GM10266 (cell line): ENCODE data around the gene NET1.

ENCODE experiments used
- DNase-seq: peaks from one replicate; pipeline ENCODE4 v3.0.0; 2012; ENCODE audit errors: extremely low spot score
- TF ChIP-seq, protein P1 (sequence below): IDR thresholded peaks from 2 replicates; pipeline ENCODE4 v1.5.1; 2012; ENCODE audit warnings: mild to moderate bottlenecking, low read depth; ENCODE audit not compliant: control insufficient read depth, insufficient read depth; ENCODE audit errors: missing control alignments

The NET1 gene

DNA sequence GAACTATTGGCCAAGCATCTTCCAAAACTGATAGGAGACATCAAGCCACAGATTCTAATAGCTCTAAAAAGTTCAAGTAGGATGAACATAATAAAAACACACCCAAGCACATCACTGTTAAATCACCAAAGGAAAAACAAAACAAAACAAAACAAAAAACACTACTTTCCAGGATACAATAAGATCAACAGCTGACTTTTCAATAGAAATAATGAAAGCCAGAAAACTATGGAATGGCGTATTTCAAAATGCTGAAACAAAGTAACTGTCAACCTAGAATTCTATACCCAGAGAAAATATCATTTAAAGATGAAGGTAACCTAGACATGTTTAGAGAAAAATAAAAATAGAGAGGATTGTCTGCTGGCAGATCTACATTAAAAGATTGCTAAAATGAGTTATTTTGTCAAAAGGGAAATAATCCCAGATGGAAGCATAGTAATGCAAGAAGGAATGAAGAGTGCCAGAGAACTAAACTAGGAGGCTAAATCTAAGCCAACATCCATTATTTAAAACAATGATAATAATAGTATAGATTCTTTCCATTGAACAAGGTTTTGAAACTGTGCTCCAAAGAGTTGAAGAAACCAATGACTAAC is 21.7 kb upstream of the NET1 start:
- TF ChIP-seq, protein P1, sequence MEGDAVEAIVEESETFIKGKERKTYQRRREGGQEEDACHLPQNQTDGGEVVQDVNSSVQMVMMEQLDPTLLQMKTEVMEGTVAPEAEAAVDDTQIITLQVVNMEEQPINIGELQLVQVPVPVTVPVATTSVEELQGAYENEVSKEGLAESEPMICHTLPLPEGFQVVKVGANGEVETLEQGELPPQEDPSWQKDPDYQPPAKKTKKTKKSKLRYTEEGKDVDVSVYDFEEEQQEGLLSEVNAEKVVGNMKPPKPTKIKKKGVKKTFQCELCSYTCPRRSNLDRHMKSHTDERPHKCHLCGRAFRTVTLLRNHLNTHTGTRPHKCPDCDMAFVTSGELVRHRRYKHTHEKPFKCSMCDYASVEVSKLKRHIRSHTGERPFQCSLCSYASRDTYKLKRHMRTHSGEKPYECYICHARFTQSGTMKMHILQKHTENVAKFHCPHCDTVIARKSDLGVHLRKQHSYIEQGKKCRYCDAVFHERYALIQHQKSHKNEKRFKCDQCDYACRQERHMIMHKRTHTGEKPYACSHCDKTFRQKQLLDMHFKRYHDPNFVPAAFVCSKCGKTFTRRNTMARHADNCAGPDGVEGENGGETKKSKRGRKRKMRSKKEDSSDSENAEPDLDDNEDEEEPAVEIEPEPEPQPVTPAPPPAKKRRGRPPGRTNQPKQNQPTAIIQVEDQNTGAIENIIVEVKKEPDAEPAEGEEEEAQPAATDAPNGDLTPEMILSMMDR = no peak
- DNase-seq = no peak

DNA sequence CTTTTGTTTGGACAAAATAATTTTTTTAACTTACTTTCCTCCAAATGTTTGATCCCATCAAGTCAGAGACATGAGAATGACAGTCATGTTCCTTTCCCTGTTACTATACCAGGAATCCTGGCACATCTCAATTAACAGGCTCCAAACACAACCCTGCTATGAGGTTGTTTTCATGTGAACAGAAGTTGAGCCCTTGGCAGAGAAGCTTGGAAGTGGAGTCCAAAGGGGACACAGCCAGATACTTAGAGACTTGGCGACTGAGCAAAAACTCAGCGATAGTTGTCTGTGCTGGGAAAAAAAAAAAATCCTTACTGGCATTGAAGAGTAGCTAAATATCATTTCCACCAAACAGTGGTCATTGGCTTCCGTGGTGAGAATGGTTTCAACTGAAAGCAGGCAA is 20.6 kb upstream of the NET1 start:
- DNase-seq = no peak
- TF ChIP-seq, protein P1 = no peak

DNA sequence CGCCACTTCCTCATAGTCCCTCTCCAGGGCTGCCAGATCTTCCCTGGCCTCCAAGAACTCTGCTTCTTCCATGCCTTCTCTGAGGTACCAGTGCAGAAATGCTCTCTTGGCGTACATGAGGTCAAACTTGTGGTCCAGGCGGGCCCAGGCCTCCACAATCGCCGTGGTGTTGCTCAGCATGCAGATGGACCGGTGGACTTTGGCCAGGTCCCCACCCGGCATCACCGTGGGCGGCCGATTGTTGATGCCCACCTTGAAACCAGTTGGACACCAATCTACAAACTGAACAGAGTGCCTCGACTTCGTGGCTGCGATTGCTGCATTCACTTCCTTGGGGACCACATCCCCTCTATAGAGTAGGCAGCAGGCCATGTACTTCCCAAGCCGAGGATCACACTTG is 18.8 kb upstream of the NET1 start:
- TF ChIP-seq, protein P1 = no peak
- DNase-seq = no peak

DNA sequence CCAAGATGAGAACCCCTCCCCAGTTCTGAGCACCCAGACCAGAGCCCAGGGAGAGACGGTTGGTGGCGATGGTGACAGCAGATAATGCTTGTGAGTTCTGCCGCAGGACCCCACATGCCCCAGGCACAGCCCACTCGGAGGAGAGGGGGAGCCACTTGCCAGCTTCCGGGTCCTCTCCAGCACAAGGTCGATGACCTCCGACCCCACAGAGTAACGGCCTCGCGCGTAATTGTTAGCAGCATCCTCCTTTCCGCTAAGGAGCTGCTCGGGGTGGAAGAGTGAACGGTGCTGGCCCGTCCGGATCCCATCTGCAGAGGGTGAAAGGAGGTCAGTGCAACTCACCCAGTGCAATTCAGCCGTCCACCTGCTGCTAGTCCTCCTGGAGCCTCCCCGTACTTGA is 17.2 kb upstream of the NET1 start:
- DNase-seq = no peak
- TF ChIP-seq, protein P1 = no peak

DNA sequence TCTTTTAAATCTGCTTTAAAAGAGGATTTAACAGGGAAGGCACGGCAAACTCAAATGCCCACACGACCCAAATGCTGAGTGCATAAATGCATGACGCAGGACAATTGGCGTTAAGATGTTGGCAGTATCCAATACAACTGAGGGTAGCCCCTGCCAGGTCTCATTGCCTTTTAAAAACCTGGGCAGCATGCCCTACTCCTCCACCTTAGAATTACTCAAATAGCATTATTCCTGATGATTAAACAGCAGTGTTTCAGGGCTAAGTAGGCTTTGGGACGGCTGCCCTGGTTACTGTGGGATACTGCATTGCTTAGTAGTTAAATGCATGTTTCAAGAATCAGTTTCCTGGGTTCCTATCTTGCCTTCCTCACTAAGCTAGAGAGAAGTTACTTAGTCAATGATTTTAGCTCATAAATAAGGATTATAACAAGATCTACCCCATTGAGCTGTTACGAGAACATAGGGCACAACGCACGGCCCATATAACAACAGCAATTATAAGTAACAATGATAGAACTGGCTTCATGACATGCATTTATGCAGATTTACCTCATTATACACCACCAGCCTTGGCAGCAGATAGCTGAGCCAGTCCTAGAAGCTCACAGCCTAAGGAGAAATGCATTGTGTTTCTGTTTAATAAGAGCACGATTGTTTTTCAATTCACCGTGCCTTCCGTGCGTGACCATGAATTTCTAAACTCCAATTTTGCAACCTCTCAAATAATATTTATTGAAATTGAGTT is 15.6 kb upstream of the NET1 start:
- TF ChIP-seq, protein P1 = no peak
- DNase-seq = no peak

DNA sequence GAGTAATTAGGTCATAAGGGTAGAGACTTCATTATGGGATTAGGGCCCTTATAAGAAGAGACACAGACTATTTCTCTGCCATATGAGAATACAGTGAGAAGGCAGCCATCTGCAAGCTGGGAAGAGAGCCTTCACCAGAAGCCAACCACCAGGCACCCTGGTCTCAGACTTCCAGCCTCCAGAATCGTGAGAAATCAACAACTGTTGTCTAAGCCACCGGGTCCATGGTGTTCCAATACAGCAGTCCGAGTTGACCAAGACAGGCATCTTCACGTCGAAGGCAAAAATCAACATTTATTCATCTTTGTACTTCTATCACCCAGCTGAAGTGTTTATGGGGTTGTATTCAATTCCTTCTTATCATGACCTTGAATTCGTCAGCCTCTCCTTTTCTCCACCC is 13.0 kb upstream of the NET1 start:
- TF ChIP-seq, protein P1 = no peak

More for the DNA sequence above, 13.0 kb upstream of the NET1 start:
- no peak for DNase-seq
